Suprapubic skin (tissue), 4 donors: ENCODE data around the gene POLG2. TPM values are rescaled to one million over a fixed set of nuclear protein-coding genes. Genes with fewer than 3 reads are reported as not detected.
"Not testable (repeated sequence)": the region's sequence is repeated elsewhere in the genome, so short reads cannot be mapped to it uniquely, and the experiment has no call there.

Source experiments
- DNase-seq, 2 donors: peaks; one replicate each; pipeline ENCODE4 v3.0.0-alpha.2; 2019; ENCODE audit warnings: low spot score in 2 of 2
- H3K27ac ChIP-seq: fragments of 200-600 bp; sonication (generic); one replicate; pipeline ENCODE4 v1.5.1; 2019
- H3K27me3 ChIP-seq: fragments of 200-600 bp; sonication (generic); one replicate; pipeline ENCODE4 v1.5.1; 2019
- H3K36me3 ChIP-seq: fragments of 200-600 bp; sonication (generic); one replicate; pipeline ENCODE4 v1.5.1; 2019
- H3K4me1 ChIP-seq: fragments of 200-600 bp; sonication (generic); one replicate; pipeline ENCODE4 v1.5.1; 2019
- H3K4me3 ChIP-seq: fragments of 200-600 bp; sonication (generic); one replicate; pipeline ENCODE4 v1.5.1; 2019; ENCODE audit warnings: mild to moderate bottlenecking
- H3K9me3 ChIP-seq: fragments of 200-600 bp; sonication (generic); one replicate; pipeline ENCODE4 v1.5.1; 2019
- CTCF ChIP-seq, 2 donors: fragments of 200-600 bp in 1 of 2; fragments of 450-650 bp in 1 of 2; sonication (generic) in 1 of 2; IDR thresholded peaks; one replicate each; pipeline ENCODE4 v1.5.1; 2016 to 2019; ENCODE audit warnings: antibody characterized with exemption in 2 of 2, mild to moderate bottlenecking in 1 of 2, moderate library complexity in 1 of 2
- EP300 ChIP-seq: sonication (generic); formaldehyde crosslinking; IDR thresholded peaks from one replicate; pipeline ENCODE4 v1.6.1; 2017; ENCODE audit warnings: antibody characterized with exemption
- POLR2A ChIP-seq, 2 donors: fragments of 450-650 bp; IDR thresholded peaks; one replicate each; pipeline ENCODE4 v1.6.1; 2017; ENCODE audit warnings: antibody characterized with exemption in 2 of 2, mild to moderate bottlenecking in 2 of 2, moderate library complexity in 2 of 2
- POLR2AphosphoS5 ChIP-seq, 3 donors: sonication (generic); formaldehyde crosslinking; IDR thresholded peaks; one replicate each; pipeline ENCODE4 v1.6.1; 2017; ENCODE audit warnings: antibody characterized with exemption in 3 of 3
- WGBS: methylation state at CpG from one replicate; pipeline ENCODE4 v1.1.5; 2018; 5-methylcytosine and 5-hydroxymethylcytosine counted together
- total RNA-seq, 4 donors: library from RNA; depleted of rRNA; stranded (reverse); fragments of >200 nt; gene quantifications; one replicate each; pipeline ENCODE4 v1.1.0, GENCODE V29; 2016

Gene POLG2
- total RNA-seq, 4 donors from 2014 or later, result 2.7 to 23.2 (median 5.0) TPM

GRCh38 chr17:64499805-64500486, 3.1 kb upstream of the POLG2 start:
- Histone ChIP-seq H3K27me3 (no peaks in the 10 kb centered on the region), H3K4me1 (peaks cover 90% of the 10 kb centered on the region), H3K27ac (no peak overlapping the region), H3K9me3 (no peaks in the 10 kb centered on the region), H3K4me3 (no peak overlapping the region), H3K36me3 (peaks cover 64% of the 10 kb centered on the region)
- WGBS, result 85% methylated on average over 6 of the region's 6 CpGs
- TF ChIP-seq POLR2A (IDR thresholded peaks at IDR 0.05) (no peak), CTCF (IDR thresholded peaks at IDR 0.05) (no peak), POLR2AphosphoS5 (IDR thresholded peaks at IDR 0.05) (no peak), EP300 (no peak)
- no peak for DNase-seq

GRCh38 chr17:64498308-64499203, 1.7 kb upstream of the POLG2 start:
- Histone ChIP-seq H3K9me3 (no peaks in the 10 kb centered on the region), H3K27me3 (no peaks in the 10 kb centered on the region), H3K36me3 (peaks cover 53% of the 10 kb centered on the region), H3K4me3 (no peak overlapping the region), H3K27ac (no peak overlapping the region), H3K4me1 (peaks cover 89% of the 10 kb centered on the region)
- DNase-seq, result no peak
- TF ChIP-seq EP300, result no peak
- TF ChIP-seq POLR2AphosphoS5 (IDR thresholded peaks at IDR 0.05), result no peak
- TF ChIP-seq CTCF (IDR thresholded peaks at IDR 0.05), result no peak
- no peak for TF ChIP-seq POLR2A (IDR thresholded peaks at IDR 0.05)
- 71% methylated on average over 7 of the region's 7 CpGs for WGBS

GRCh38 chr17:64497565-64498035, 746 bp upstream of the POLG2 start:
- peak overlapping the region; percentile 71 for H3K27ac ChIP-seq
- peaks cover 44% of the 10 kb centered on the region for H3K36me3 ChIP-seq
- H3K27me3 ChIP-seq, result no peaks in the 10 kb centered on the region
- no peak for DNase-seq
- peak overlapping the region; percentile 80 for H3K4me3 ChIP-seq
- H3K4me1 ChIP-seq, result peaks cover 79% of the 10 kb centered on the region
- no peak for TF ChIP-seq POLR2A (IDR thresholded peaks at IDR 0.05)
- no peak for TF ChIP-seq POLR2AphosphoS5 (IDR thresholded peaks at IDR 0.05)
- TF ChIP-seq CTCF (IDR thresholded peaks at IDR 0.05), result no peak
- no peak for TF ChIP-seq EP300
- no peaks in the 10 kb centered on the region for H3K9me3 ChIP-seq
- WGBS, result 56% methylated on average over 4 of the region's 4 CpGs

GRCh38 chr17:64496348-64496785, 487 bp downstream of the POLG2 start:
- TF ChIP-seq POLR2A (IDR thresholded peaks at IDR 0.05) (no peak), POLR2AphosphoS5 (IDR thresholded peaks at IDR 0.05) (no peak), EP300 (no peak), CTCF (IDR thresholded peaks at IDR 0.05) (no peak)
- no peak for DNase-seq
- H3K4me1 ChIP-seq, result peaks cover 67% of the 10 kb centered on the region
- no peaks in the 10 kb centered on the region for H3K27me3 ChIP-seq
- peak overlapping the region; percentile 71 for H3K27ac ChIP-seq
- no peaks in the 10 kb centered on the region for H3K9me3 ChIP-seq
- peaks cover 41% of the 10 kb centered on the region for H3K36me3 ChIP-seq
- under 1% methylated on average over 14 of the region's 20 CpGs for WGBS
- H3K4me3 ChIP-seq, result peak overlapping the region; percentile 80

GRCh38 chr17:64495300-64495699, 1.6 kb downstream of the POLG2 start:
- DNase-seq, H3K27ac ChIP-seq, H3K27me3 ChIP-seq, H3K9me3 ChIP-seq: not testable (repeated sequence)
- H3K4me3 ChIP-seq, result peak overlapping the region; percentile 80
- 87% methylated on average over 5 of the region's 5 CpGs for WGBS
- H3K4me1 ChIP-seq, result peaks cover 56% of the 10 kb centered on the region
- peaks cover 36% of the 10 kb centered on the region for H3K36me3 ChIP-seq
